ENCODE measurements around the gene HACD2.
"Not testable (repeated sequence)": the region's sequence is repeated elsewhere in the genome, so short reads cannot be mapped to it uniquely, and the experiment has no call there.

The HACD2 gene

DNA sequence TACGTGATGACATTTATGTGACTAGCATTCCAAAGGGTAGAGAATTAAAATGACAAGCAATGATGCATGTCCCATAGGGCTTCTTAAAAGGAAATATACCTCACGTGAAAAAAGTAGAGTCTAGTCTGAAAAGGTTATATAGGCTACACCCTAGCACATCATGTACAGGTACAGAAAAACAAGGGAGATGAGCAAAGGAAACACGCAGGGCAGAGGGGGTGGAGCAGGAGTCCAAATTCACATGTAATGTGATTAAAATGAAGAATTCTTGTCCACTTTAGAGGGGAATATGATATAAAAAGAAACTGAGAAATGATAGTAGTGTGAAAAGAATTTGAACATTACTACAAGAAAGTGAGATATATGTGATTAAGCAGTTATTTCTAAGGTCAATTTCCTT is 59.4 kb downstream of the HACD2 start:
- DNase-seq (ENCODE audit: low spot score) = no peak

DNA sequence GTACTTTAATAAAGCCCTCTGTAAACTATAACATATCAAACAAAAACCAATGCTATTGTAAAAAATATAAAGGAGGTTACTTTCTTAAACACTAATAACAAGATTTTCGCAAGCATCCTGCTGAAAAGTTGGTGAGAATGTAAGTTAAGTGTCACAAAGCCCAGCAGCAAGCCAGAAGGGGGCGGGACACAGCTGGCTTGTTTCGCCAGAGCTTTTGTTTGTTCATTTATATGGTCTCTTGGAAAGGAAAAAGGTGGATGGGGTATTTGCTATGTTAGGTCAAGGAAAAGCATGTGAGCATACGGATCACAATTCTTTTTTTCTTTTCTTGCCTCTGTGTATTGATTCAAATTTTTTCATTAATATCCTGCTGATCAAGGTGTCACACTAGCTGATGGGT is 59.9 kb downstream of the HACD2 start:
- no peak for DNase-seq (ENCODE audit: low spot score)

DNA sequence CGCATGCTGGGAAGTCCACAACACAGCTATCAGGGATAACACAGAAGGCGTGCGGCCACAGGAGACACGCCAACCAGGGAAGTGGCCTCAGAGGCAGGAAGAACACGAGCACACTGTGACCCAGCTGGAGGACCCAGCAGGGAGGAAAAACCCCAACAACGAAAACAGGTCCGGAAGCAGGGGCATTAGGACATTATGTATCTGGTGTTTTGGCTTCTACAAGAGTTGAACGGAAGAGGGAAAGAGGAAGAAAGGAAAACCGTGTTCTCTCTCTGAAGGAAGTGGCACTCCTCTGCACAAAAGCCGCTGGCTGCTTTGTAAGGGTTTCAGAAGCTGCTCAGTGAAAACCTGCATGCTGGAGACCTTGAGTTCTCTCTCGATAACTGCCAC is 61.8 kb downstream of the HACD2 start:
- no peak for DNase-seq (ENCODE audit: low spot score)

DNA sequence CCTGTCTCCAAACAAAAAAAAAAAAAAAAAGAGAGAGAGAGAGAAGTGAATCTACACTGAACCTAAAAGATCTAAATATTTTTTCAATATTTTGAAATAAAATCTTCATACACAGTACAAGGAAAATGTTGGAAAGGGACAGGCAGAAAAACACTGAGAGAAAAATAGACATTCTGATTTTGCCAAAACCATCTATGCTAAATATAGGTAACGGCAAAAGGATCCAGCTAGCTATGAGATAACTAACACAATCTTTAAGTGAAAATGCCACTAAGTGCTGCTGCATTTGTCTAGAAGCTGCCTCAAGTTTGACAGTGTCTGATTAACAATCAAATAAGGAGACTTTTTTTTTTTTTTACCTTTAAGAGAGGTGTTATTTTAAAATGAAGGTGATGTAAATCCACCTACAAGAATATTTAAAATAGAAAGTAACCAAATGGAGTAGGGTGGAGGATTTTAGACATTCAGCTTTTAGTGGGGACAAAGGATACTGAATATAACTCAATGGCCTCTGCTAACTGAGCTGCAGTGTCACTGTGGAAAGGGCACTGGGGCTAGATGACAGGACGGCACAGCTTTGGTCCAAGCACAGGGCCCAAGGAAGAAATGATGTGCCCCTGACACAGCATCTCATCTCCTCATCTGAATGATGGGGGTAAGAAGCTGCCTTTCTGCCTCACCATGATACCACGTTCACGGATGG is 62.4 kb downstream of the HACD2 start:
- no peak for DNase-seq (ENCODE audit: low spot score)

DNA sequence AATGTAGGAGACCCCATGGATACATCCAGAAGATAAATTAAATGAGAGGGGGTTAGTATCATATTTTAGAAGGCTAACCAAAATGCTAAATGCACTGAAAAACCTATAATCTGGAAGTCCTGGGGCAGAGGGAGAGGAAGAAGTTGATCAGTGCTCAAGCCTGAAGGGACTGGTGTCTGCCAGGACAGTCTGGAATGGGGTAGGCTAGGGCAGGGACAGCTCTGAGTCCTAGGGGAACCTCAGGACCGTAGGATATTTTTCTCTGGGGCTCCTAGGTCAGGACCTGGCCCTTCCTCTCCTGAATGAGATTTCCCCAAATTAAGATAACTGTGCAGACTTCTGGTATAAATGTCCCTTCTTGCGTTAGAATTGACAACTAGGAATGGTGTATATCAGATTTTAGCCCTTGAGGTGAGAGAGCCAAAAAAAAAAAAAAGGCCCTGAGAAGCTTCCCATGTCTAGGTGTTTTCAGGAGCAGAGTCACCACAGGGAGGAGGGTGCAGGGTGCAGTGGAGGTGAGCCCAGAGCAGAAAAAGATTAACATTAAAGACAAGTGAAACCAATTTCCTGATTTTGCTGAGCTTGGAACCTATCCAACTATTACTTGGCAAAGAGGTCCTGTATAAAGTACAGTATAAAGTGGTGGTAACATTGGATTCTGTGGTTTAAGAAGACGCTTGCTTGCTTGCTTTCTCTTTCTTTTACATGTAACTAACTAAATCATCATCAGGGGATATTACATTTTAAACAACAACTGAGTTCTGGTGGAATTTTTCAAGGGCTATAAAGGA is 63.5 kb downstream of the HACD2 start:
- no peak for DNase-seq (ENCODE audit: low spot score)

DNA sequence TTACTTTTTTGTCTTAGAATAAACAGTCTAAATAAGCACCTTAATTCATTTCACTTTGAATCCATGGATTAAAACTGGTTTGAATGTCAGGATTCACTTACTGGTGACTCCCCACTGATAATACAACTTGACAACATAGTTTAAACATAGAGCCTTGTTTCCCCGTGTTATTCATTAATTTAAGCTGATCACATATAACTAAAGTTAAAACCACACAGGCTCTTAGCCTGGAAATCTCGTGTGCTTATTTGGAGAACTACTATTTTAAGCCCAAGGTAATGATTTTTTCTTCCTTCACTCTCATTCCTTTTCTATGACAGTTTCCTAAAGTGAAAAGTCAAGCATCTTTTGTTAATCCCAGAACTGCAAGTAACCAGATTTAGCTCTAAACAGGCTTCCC is 64.2 kb downstream of the HACD2 start:
- DNase-seq (ENCODE audit: low spot score) = no peak

DNA sequence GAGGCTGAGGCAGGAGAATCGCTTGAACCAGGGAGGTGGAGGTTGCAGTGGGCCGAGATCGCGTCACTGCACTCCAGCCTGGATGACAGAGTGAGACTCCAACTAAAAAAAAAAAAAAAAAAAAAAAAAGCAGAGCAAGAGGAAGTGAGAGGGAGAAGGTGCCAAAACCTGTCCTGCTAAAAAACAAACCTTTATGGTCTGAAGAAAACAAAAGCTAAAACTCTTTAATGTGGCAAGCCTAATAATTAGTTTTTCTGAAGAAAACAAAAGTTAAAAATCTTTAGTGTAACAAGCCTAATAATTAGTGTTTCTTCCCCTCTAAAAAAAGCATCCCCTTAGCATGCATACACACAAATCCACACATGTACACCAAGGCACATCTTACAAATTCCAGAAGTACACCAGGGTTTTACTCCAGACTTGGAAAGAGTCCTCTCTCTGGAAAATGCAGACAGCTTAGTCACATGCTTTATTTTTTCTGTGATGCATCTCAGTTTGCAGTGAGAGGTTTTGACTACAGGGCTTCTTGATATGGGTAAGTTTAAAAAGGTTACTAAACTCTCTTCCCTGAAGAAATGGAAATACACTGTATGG is 65.9 kb downstream of the HACD2 start:
- no peak for DNase-seq (ENCODE audit: low spot score)

DNA sequence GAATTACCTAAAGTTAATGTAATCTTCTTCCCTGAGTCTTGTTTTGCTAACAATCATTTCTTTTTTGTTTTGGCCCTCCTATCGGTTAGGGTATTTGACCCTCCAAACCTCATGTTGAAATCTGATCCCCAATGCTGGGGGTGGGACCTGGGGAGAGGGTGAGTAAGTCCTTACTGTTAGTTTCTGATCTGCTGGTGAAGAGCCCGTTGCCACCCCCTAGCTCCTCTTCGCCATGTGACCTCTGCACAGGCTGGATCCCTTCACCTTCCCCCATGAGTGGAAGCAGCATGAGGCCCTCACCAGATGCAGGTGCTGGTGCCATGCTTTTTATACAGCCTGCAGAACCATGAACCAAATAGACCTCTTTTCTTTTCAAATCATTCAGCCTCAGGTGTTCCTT is 73.1 kb downstream of the HACD2 start:
- DNase-seq (ENCODE audit: low spot score) = no peak

DNA sequence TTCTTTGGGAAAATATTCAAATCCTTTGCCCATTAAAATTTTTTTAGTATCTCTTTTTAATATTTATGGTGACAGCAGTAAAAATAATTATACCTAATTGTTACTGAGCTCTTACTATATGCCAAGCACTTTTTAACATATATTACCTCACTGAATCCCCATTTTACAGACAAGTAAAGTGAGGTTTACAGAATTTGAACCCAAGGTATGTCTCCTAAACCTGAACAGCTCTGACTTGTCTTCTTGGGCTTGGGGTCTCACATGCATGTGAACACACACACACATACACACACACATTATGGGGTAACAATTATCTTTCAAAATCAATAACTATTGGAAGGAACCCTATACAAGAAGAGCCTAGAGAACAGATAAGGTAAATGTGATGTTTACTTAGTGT is 73.8 kb downstream of the HACD2 start:
- DNase-seq (ENCODE audit: low spot score) = no peak

DNA sequence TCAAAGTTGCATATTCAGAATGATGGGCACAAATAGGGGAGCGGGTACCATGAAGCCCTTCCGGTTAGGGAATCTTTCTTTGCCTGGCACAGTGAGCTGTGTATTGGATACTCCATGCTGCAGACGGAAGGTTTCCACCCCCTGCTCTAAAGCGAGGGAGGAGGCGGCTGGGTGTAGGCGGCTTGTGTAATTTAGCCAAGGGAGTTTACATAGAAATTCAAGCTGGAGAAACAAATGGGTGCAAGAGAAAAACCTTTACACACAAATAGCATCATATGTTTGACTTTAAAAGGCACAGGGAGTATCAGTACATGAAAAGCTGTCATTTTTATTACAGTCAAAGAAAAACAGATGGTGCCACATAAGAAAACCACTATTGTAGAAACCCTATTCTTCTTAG is 76.7 kb downstream of the HACD2 start:
- no peak for DNase-seq (ENCODE audit: low spot score)

DNA sequence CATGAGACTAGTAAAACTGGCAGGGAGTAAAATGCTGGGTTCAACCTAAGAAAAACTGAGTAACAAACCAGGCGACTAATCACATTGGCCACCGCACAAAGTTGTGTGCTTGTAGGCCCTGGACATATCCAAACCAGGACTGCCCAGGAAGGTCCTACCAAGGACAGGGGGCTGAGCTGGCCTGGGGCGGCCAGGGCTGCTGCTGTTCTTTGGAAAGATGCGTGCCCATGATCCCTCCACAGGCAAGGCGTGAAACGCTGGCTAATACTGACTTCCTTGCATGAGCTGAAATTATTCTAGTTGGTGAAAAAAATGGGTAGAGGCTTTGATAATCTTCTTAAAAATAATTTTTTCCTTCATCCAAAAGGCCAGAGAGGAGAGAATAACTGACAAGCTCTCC is 79.0 kb downstream of the HACD2 start:
- DNase-seq (ENCODE audit: low spot score) = no peak

DNA sequence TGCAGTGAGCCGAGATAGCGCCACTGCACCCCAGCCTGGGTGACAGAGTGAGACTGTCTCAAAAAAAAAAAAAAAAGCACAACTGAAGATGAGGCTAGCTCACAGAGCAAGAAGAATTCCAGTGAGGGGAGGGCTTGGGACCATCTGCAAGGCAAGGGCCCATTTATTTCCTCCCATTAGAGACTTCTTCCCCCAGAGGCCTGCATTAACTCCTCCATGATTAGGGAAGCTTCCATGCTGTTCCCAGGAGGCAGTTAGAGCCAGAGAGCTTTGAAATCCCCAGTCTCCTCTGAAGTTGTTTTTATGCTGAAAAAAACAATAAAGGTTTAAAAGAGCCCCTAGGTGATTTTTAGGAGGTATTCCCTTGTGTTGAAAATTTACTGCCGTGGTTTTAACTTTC is 81.7 kb downstream of the HACD2 start:
- no peak for DNase-seq (ENCODE audit: low spot score)

DNA sequence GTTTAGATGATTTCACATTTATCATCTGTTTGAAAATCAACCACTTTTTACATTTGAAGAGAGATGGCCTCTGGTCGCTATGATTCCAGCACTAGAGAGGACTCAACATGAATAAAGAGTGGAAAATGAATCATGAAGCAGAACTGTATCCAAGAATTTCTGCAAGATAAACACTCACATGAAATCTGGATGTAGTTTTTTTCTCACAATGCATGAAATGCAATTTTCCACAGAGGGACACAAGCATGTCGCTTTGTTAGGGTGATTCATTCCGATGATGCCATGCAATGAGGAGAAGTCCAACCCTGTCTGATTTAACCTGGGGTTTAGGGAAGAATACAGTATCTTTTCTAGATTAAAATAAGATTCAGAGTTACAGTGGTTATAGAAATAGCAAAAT is 85.5 kb downstream of the HACD2 start:
- no peak for DNase-seq (ENCODE audit: low spot score)

DNA sequence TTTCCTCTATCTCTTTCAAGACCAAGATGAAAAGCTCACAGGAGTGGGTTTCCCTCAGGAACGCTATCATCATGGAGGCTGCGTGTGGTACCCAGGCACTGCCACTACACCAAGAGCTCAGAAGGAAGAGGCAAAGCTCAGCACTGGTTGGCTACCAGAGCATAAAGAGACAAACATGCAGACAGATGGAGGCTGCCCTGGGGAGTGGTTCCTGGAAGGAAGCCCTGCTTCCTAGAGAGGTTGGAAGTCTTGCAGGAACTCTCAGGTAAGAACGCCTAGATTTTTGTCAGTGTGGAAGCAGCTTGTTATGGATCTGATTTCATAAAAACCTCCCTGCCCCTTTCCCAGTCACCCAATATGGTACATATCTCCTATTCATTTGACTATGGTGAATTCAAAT is 86.1 kb downstream of the HACD2 start:
- DNase-seq (ENCODE audit: low spot score) = no peak

DNA sequence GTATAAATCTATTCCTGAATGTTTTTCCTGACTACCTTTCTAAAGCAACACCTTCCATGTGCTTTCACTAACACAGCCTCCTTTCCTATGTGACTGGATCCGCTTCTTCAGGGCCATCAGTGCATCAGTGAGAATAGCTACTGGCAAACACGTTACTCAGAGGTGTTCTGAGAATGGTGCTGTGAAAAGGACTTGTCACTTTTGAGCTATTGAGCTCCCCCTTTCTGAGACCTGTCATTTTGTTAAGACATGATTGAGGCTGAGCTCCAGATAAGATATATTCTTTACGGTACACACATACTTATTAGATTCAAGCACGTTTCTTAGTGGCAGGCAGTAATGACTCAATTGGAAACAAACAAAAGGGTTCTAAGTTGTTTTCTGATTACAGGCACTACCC is 90.9 kb downstream of the HACD2 start:
- DNase-seq (ENCODE audit: low spot score) = no peak

DNA sequence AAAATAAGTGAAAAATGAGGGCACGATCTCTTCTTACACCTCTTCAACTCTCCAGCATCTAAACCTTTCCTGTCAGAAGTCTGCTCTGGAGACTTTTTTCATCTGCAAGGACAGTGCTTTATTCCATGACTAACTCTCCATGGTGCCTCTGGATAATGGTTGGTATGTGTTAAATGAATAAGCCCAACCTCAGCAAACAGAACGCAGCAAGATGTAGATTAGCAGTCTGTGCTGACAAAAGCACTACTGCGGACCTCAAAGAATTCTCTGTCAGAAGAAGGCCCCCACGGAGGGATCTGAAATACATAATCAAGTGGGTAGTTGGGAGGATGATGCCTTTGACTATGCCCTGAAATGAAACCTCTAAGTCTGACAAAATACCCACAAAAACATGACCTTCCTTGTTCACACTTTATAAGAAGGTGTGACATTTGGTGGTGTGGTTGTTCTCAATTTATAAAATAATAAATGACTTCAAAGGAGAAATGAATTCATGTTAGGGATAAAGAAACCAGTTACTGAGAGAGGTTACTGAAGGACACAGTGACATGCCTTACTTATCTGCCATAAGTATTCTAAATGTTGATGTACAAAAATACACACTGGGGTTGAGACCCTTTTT is 92.8 kb downstream of the HACD2 start:
- DNase-seq (ENCODE audit: low spot score) = no peak

DNA sequence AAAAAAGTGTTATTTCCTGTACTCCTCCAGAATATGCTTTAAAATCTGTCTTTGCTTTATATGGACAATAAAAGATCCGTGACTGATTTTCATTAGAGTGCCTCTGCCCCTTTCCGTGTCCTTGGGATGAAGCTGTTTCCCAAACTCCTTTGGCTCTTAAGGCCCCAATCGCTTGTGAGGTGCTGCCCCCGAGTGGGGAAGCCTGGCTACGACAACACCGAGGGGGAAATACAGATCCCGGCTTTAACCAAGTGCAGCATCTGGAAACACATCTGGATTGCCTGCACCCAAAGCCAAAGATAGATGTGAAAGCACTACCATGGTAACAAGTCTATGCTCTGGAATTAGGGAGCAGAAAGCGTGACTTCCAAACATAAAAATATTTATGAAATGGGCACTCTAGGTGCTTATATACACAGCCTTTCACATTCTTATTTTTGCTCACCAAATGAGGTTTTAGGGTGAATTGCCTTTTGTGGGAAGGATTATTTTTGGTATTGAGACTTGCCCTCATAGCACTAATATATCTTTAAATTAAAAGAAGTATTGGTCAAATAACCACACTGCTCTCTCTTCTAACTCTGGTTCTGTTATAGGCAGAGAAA is 95.4 kb downstream of the HACD2 start:
- DNase-seq (ENCODE audit: low spot score) = peak; percentile 63

DNA sequence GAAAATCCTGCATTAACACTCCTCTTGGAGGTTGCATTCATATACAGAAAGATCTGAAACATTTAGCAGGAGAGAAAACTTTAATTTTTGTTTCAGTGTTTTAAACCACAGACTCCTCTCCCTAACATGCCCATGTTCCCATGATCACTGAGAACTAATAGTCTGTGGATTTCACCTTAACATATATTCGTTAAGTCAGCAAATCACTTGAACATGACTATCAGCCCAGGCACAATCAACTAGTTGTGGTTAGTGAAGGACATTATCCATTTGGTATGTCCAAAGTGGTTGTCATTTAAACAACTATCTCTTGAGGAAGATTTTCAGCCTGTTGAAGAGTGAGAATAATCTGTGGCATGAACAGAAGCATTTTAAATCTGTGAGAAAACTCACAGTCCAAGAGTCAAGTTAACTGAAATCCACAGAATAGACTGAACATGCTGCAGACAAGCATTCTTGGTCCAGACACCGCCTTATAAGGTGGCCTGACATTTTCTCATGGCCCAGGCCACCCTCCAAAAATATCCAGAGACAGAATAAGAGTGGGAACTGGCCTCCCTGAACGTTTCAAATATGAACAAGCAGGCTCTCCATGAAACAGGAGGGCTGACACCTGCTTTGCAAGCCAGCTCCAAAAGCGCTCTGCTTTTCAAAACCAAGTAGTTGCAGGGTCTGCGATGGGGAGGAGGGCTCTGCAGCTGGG is 96.1 kb downstream of the HACD2 start:
- no peak for DNase-seq (ENCODE audit: low spot score)

DNA sequence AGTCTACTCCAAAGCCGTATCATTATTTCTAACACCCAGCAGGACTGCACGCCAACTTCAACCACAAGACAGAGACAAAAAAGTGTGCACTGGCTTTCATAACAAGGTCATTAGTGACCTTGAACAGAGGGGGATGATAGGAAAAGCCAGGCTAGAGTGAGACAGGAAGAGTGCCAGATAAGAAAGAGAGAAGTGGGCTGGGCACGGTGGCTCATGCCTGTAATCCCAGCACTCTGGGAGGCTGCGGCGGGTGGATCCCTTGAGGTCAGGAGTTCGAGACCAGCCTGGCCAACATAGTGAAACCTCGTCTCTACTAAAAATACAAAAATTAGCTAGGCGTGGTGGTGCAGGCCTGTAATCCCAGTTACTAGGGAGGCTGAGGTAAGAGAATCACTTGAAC is 97.8 kb downstream of the HACD2 start:
- DNase-seq (ENCODE audit: low spot score) = not testable (repeated sequence)

DNA sequence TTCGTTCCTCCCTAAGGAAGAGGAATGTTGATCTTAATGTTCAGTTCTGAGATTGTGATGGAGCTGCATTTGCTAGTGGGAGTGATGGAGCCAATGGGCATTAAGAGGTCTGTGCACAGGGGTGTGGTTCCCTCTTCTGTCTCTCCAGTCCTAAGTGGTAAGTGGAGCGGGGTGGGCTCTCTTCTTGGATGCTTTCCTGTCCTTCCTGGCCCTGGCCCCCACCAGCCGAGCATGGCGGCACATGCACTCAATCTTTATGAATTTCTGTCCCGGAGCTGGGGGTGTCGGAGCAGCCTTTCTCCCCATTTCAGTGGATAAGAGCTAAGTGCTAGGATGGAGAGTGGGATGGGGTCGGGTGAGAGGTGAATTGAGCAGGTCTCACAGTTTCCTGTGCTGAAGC is 98.4 kb downstream of the HACD2 start:
- no peak for DNase-seq (ENCODE audit: low spot score)

DNA sequence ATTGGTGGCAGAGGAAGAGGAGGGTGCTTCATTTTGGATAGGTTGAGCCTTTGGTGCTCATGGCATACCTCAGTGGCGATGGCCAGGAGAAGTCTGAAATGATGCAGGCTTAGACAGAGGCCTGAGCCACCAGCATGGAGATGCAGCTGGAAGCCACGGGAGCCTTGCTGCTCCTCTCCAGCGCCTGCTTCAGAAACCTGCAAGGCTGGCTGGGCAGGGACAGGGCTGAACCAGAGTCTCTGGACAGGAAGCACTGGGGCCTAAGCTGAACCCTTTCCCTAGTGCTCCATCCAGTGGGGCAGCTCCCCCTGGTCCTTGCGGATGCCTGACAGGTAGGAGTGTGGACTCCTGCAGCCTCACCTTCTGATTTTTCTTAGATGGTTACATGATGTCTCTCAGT is 99.3 kb downstream of the HACD2 start:
- DNase-seq (ENCODE audit: low spot score) = no peak

DNA sequence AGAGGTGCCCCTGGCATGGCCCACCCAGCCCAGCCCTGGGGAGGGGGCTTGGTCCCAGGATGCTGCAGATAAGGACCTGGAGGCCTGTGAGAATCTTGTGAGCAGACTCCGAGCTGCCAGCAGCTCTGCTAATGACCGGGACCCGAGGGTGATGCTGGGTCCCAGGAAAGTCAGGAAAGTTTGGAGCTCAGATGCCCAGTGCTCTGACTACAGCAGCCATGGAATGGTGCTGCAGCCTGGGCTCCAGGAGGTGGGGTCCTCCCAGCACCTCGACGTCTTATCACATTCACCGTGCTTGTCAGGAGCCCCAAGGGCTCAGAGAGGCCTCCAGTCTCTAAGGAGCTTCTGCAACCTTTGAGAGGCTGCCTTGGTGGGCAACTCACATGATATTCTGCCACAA is 101.7 kb downstream of the HACD2 start:
- no peak for DNase-seq (ENCODE audit: low spot score)
